ENCODE data around the gene MAP1S.
"Not testable (repeated sequence)": the region's sequence is repeated elsewhere in the genome, so short reads cannot be mapped to it uniquely, and the experiment has no call there.

The MAP1S gene

GRCh38 chr19:17775991-17776803 is 56.9 kb downstream of the MAP1S start:
- POLR2A ChIA-PET, result interaction anchor here (0.6 to 1.2 kb wide), 2 partner anchors 13 to 25 kb away, joined by 3 read pairs; partner anchors contain the start of gene FCHO1
- TF ChIP-seq, protein P1, sequence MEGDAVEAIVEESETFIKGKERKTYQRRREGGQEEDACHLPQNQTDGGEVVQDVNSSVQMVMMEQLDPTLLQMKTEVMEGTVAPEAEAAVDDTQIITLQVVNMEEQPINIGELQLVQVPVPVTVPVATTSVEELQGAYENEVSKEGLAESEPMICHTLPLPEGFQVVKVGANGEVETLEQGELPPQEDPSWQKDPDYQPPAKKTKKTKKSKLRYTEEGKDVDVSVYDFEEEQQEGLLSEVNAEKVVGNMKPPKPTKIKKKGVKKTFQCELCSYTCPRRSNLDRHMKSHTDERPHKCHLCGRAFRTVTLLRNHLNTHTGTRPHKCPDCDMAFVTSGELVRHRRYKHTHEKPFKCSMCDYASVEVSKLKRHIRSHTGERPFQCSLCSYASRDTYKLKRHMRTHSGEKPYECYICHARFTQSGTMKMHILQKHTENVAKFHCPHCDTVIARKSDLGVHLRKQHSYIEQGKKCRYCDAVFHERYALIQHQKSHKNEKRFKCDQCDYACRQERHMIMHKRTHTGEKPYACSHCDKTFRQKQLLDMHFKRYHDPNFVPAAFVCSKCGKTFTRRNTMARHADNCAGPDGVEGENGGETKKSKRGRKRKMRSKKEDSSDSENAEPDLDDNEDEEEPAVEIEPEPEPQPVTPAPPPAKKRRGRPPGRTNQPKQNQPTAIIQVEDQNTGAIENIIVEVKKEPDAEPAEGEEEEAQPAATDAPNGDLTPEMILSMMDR (IDR thresholded peaks at IDR 0.05; ENCODE audit: control extremely low read depth, extremely low read depth, low read depth, missing control alignments), result no peak
- CTCF ChIA-PET, result interaction anchor here (0.9 to 4.6 kb wide), 15 partner anchors 8 to 378 kb away, joined by 3 to 49 read pairs (median 5); partner anchors contain the start of gene FCHO1
- peak; percentile 93 for DNase-seq (ENCODE audit: extremely low spot score)

DNA sequence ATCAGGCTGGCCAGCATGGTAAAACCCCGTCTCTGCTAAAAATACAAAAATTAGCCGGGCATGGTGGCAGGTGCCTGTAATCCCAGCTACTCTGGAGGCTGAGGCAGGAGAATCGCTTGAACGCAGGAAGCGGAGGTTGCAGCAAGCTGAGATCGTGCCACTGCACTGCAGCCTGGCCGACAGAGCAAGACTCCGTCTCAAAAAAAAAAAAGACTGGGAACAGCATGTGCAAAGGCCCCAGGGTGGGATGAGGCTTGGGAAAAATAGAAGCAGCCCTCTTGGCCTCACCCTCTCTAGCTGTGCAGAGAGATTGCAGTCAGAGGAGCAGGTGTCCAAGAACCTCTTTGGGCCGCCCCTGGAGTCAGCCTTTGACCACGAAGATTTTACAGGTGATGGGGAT is 58.6 kb downstream of the MAP1S start:
- DNase-seq (ENCODE audit: extremely low spot score); POLR2A ChIA-PET: not testable (repeated sequence)
- CTCF ChIA-PET, result interaction anchor here (1.0 to 4.5 kb wide), 3 partner anchors 11 to 70 kb away, joined by 3 to 49 read pairs (median 3); partner anchors contain the start of gene JAK3

DNA sequence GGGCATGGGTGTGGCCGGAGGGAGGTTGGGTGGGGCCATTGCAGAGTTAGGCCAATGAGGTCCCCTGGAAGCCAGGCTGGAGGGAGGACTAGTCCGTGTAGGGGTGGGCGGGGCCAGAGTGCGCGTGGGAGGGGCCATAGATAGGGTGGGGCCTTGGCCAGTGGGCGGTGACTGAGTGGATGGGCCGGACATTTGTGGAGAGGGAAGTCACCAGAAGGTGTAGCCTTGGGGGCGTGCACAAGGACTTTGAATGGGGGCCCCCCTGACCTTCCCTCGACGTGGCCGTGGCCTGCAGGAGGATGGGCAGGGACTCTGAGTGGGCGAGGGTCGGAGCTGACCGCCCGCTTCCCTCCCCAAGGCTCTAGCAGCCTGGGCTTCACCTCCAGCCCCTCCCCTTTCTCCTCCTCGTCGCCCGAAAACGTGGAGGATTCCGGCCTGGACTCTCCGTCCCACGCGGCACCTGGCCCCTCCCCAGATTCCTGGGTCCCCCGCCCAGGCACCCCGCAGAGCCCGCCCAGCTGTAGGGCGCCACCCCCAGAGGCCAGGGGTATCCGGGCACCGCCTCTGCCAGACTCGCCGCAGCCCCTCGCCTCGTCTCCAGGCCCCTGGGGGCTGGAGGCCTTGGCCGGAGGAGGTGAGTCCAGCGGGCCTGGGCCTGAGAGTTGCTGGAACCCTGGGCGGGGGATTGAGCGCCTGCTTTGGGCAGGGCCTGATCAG is 59.1 kb downstream of the MAP1S start:
- peak; percentile 69 for DNase-seq (ENCODE audit: extremely low spot score)
- CTCF ChIA-PET, result interaction anchor here (1.0 to 4.5 kb wide), 2 partner anchors 12 to 24 kb away, joined by 3 to 49 read pairs; no protein-coding TSS in a partner anchor
- TF ChIP-seq, protein P1 (IDR thresholded peaks at IDR 0.05; ENCODE audit: control extremely low read depth, extremely low read depth, low read depth, missing control alignments), result no peak
- POLR2A ChIA-PET, result no interaction called here

GRCh38 chr19:17778968-17779929 is 60.0 kb downstream of the MAP1S start:
- DNase-seq (ENCODE audit: extremely low spot score), result no peak
- ChIA-PET POLR2A (interaction anchor here (0.6 kb wide), 1 partner anchor 12 kb away, joined by 4 read pairs; no protein-coding TSS in a partner anchor), CTCF (interaction anchor here (1.0 to 1.3 kb wide), 3 partner anchors 24 to 76 kb away, joined by 3 to 4 read pairs (median 3); no protein-coding TSS in a partner anchor)
- TF ChIP-seq, protein P1 (IDR thresholded peaks at IDR 0.05; ENCODE audit: control extremely low read depth, extremely low read depth, low read depth, missing control alignments), result no peak

DNA sequence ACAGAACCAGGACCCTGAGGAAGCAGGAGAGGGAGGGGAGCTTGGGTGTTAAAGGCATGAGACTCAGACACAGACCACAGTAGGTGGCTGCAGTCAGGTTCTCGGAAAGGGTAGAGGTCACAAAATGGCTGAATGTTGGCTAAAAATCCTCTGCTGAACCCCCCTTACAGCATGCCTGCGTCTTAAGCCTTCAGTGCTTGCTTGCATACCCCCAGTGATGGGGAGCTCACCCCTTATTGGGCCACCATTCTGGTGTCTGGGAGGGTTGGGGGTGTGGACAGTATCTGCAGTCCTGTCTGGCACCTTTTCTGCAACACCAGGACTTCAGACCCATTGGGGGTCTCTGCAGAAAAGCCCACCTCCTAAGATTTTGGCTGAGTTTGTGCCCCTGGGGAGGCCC is 61.5 kb downstream of the MAP1S start:
- DNase-seq (ENCODE audit: extremely low spot score), result no peak
- ChIA-PET CTCF (interaction anchor here (1.0 to 1.8 kb wide), 4 partner anchors 9 to 77 kb away, joined by 3 to 5 read pairs (median 4); no protein-coding TSS in a partner anchor), POLR2A (no interaction called here)
- TF ChIP-seq, protein P1 (IDR thresholded peaks at IDR 0.05; ENCODE audit: control extremely low read depth, extremely low read depth, low read depth, missing control alignments), result no peak

GRCh38 chr19:17783721-17784120 is 64.4 kb downstream of the MAP1S start:
- POLR2A ChIA-PET; DNase-seq (ENCODE audit: extremely low spot score): not testable (repeated sequence)
- CTCF ChIA-PET, result interaction anchor here (0.6 to 4.4 kb wide), 28 partner anchors 9 to 318 kb away, joined by 3 to 29 read pairs (median 4); partner anchors contain the start of genes CCDC124 and MAP1S

All from GM10248 (cell line).